Measurements from ENCODE around the gene PACSIN2. TPM values are rescaled to one million over a fixed set of nuclear protein-coding genes. Genes with fewer than 3 reads are reported as not detected.

Gene PACSIN2
- total and polyA plus RNA-seq, 2 experiments from 2014 or later, result 23.5 to 57.3 TPM

GRCh38 chr22:42863349-42863961, 151.5 kb downstream of the PACSIN2 start:
- Histone ChIP-seq H3K4me2 (no peak overlapping the region), H3K4me3 (no peak overlapping the region), H2AFZ (no peak overlapping the region), H3F3A (replicated peaks; ENCODE audit: low read depth) (no peaks in the 10 kb centered on the region), H3K27me3 (ENCODE audit: insufficient read depth) (peaks cover 7% of the 10 kb centered on the region; the same call in 1 of the 2 replicates), H3K4me1 (ENCODE audit: insufficient read depth) (no peaks in the 10 kb centered on the region), H3K27ac (ENCODE audit: low read depth) (no peak overlapping the region), H3K79me2 (replicated peaks; ENCODE audit: insufficient read depth) (no peaks in the 10 kb centered on the region), H3K9me2 (ENCODE audit: insufficient read depth) (no peaks in the 10 kb centered on the region), H3K36me3 (ENCODE audit: insufficient read depth) (no peaks in the 10 kb centered on the region), H4K20me1 (replicated peaks; ENCODE audit: insufficient read depth) (no peaks in the 10 kb centered on the region)
- H3K9me3 Mint-ChIP-seq, result no peaks in the 10 kb centered on the region; the same call in 2 of the 3 replicates
- H3K4me3 Mint-ChIP-seq, result no peak overlapping the region
- H3K27me3 Mint-ChIP-seq (ENCODE audit: insufficient read depth, low read depth, poor library complexity), result peaks cover 23% of the 10 kb centered on the region
- H3K27ac Mint-ChIP-seq, result no peak overlapping the region
- H3K4me1 Mint-ChIP-seq, result peaks cover 3% of the 10 kb centered on the region; the same call in 1 of the 3 replicates
- ATAC-seq, result no peak
- TF ChIP-seq ZNF462 (CRISPR knock-in tag; IDR thresholded peaks at IDR 0.05), result no peak
- TF ChIP-seq CTCF (conservative IDR thresholded peaks at IDR 0.05; ENCODE audit: low read depth in 2 of 2), result no peak
- TF ChIP-seq JUNB (IDR thresholded peaks at IDR 0.05; ENCODE audit: unreplicated experiment), result no peak
- no peak for TF ChIP-seq REST (IDR thresholded peaks at IDR 0.05; ENCODE audit: unreplicated experiment)
- TF ChIP-seq ETS1 (IDR thresholded peaks at IDR 0.05), result no peak
- TF ChIP-seq ZNF114 (CRISPR knock-in tag; IDR thresholded peaks at IDR 0.05), result no peak
- no peak for TF ChIP-seq POLR2AphosphoS5 (IDR thresholded peaks at IDR 0.05; ENCODE audit: low read depth)
- TF ChIP-seq ZNF331 (CRISPR knock-in tag; IDR thresholded peaks at IDR 0.05; ENCODE audit: low read depth), result no peak
- TF ChIP-seq NANOG (IDR thresholded peaks at IDR 0.05; ENCODE audit: borderline replicate concordance), result no peak
- TF ChIP-seq STAT1 (IDR thresholded peaks at IDR 0.05; ENCODE audit: unreplicated experiment), result no peak
- no peak for TF ChIP-seq EZH2phosphoT487 (IDR thresholded peaks at IDR 0.05; ENCODE audit: unreplicated experiment)
- DNase-seq (ENCODE audit: low spot score), result no peak
- H3K36me3 Mint-ChIP-seq (ENCODE audit: low read depth), result no peaks in the 10 kb centered on the region

Measured in GM23338 (cell line).